Activated T-cell treated with anti-CD3 and anti-CD28 coated beads, Interleukin-2, amount 50 U/mL, for 24 hours (primary cell): ENCODE data around the gene HCN3.
"Not testable (repeated sequence)": the region's sequence is repeated elsewhere in the genome, so short reads cannot be mapped to it uniquely, and the experiment has no call there.

ENCODE experiments used
- DNase-seq: peaks from one replicate; pipeline ENCODE4 v3.0.0-alpha.2; 2020
- H3K27ac Mint-ChIP-seq: 2 replicates; pipeline ENCODE4 v1.8.0; 2020; ENCODE audit warnings: mild to moderate bottlenecking, mixed read lengths
- H3K27me3 Mint-ChIP-seq: 2 replicates; pipeline ENCODE4 v1.8.0; 2020; ENCODE audit warnings: mixed read lengths
- H3K36me3 Mint-ChIP-seq: 2 replicates; pipeline ENCODE4 v1.8.0; 2020; ENCODE audit warnings: low read depth, mixed read lengths
- H3K4me1 Mint-ChIP-seq: 2 replicates; pipeline ENCODE4 v1.8.0; 2020; ENCODE audit warnings: low read depth, mixed read lengths
- H3K4me3 Mint-ChIP-seq: 2 replicates; pipeline ENCODE4 v1.8.0; 2020; ENCODE audit warnings: mild to moderate bottlenecking, moderate library complexity, mixed read lengths
- H3K9me3 Mint-ChIP-seq: 2 replicates; pipeline ENCODE4 v1.8.0; 2020; ENCODE audit warnings: mixed read lengths

HCN3 gene

DNA sequence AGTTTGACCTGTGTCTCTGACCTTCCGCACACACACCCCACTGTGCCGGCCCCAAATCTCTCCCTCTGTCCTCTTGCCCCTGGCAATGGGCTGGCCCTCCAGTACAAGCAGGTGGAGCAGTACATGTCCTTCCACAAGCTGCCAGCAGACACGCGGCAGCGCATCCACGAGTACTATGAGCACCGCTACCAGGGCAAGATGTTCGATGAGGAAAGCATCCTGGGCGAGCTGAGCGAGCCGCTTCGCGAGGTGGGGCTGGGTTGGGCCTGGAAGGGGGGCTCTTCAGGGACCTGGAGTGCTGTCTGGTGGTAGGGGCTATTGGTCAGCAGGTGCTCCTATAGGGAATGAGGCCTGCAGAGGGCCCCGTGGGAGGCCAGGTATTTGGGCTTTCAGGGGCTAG is 7.8 kb downstream of the HCN3 start:
- Mint-ChIP-seq H3K9me3 (no peaks in the 10 kb centered on the region), H3K27me3 (peaks cover 1% of the 10 kb centered on the region), H3K4me1 (no peaks in the 10 kb centered on the region), H3K27ac (no peak overlapping the region), H3K36me3 (peaks cover 3% of the 10 kb centered on the region), H3K4me3 (no peak overlapping the region)
- DNase-seq, result no peak

DNA sequence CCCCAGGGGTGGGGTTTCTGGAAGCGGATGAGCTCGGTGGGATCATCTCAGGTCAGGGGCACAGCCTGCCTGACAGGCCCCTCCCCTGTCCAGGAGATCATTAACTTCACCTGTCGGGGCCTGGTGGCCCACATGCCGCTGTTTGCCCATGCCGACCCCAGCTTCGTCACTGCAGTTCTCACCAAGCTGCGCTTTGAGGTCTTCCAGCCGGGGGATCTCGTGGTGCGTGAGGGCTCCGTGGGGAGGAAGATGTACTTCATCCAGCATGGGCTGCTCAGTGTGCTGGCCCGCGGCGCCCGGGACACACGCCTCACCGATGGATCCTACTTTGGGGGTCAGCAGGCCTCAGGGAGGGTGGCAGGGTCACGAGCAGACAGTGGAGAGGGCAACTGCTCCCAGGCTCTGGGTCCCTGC is 8.4 kb downstream of the HCN3 start:
- Mint-ChIP-seq H3K27me3 (peaks cover 5% of the 10 kb centered on the region), H3K4me1 (no peaks in the 10 kb centered on the region), H3K36me3 (peaks cover 3% of the 10 kb centered on the region), H3K9me3 (no peaks in the 10 kb centered on the region), H3K27ac (no peak overlapping the region), H3K4me3 (no peak overlapping the region)
- no peak for DNase-seq

- no peak for DNase-seq
These were observed 9.3 kb downstream of the HCN3 start for GRCh38 chr1:155286544-155286943.

DNA sequence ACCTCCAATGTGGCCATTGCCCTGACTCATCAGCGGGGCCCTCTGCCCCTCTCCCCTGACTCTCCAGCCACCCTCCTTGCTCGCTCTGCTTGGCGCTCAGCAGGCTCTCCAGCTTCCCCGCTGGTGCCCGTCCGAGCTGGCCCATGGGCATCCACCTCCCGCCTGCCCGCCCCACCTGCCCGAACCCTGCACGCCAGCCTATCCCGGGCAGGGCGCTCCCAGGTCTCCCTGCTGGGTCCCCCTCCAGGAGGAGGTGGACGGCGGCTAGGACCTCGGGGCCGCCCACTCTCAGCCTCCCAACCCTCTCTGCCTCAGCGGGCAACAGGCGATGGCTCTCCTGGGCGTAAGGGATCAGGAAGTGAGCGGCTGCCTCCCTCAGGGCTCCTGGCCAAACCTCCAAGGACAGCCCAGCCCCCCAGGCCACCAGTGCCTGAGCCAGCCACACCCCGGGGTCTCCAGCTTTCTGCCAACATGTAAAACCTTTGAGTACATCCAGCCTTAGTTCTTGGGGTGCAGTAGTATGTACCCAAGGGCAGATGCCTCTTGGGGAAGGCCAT is 10.8 kb downstream of the HCN3 start:
- Mint-ChIP-seq H3K27me3 (peaks cover 5% of the 10 kb centered on the region), H3K4me3 (no peak overlapping the region), H3K36me3 (peaks cover 3% of the 10 kb centered on the region), H3K27ac (no peak overlapping the region), H3K9me3 (no peaks in the 10 kb centered on the region), H3K4me1 (no peaks in the 10 kb centered on the region)
- DNase-seq, result no peak

More at GRCh38 chr1:155286544-155286943, 9.3 kb downstream of the HCN3 start:
- no peaks in the 10 kb centered on the region for H3K9me3 Mint-ChIP-seq
- H3K4me1 Mint-ChIP-seq, result no peaks in the 10 kb centered on the region
- no peak overlapping the region for H3K4me3 Mint-ChIP-seq
- H3K27me3 Mint-ChIP-seq, result peaks cover 5% of the 10 kb centered on the region
- peaks cover 3% of the 10 kb centered on the region for H3K36me3 Mint-ChIP-seq
- no peak overlapping the region for H3K27ac Mint-ChIP-seq

DNA sequence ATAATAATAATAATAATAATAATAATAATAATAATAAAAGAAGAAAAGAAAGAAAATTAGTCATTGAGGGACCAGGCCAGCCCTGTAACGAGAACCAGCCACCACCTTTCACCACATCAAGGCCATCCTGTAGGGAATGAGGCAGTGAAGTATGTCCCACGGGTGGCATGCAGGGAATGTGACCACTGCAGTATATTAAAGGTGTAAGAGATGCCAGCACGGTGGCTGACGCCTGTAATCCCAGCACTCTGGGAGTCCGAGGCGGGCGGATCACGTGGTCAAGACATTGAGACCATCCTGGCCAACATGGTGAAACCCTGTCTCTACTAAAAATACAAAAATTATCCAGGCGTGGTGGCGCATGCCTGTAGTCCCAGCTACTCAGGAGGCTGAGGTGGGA is 13.7 kb downstream of the HCN3 start:
- not testable (repeated sequence) for H3K4me1 Mint-ChIP-seq, H3K27ac Mint-ChIP-seq, H3K4me3 Mint-ChIP-seq, DNase-seq, H3K9me3 Mint-ChIP-seq, H3K36me3 Mint-ChIP-seq
- peaks cover 28% of the 10 kb centered on the region for H3K27me3 Mint-ChIP-seq

DNA sequence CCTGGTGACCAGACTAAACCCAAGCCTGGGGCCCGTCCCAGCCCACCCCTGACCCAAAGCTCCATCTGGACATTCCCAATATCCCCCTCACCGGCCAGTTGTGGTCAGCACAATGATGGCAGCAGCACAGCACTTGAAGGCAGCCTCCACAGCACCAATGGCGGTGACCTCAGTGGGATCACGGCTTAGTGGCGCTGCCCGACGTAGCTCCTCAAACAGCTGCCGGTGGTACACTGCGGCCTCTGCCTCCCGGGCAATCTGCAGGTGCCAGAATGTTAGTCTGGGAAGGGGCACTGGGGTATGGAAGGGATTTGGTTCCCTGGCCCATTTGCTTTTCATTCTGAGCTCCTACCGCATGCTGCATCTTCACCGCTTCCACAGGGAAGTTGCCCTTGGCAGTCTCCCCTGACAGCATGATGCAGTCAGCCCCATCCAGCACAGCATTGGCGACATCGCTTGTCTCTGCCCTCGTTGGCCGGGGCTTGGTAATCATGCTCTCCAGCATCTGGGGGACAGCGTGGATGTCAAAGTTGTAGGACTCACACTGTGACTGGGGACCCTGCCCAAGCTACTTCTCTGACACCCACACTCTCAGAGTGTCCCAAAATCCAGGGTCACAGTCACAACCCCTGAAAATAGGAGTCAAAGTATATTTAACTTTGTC is 16.0 kb downstream of the HCN3 start:
- Mint-ChIP-seq H3K4me3 (no peak overlapping the region), H3K4me1 (peaks cover 7% of the 10 kb centered on the region), H3K9me3 (no peaks in the 10 kb centered on the region), H3K27ac (no peak overlapping the region), H3K27me3 (peaks cover 47% of the 10 kb centered on the region), H3K36me3 (no peaks in the 10 kb centered on the region)
- no peak for DNase-seq

DNA sequence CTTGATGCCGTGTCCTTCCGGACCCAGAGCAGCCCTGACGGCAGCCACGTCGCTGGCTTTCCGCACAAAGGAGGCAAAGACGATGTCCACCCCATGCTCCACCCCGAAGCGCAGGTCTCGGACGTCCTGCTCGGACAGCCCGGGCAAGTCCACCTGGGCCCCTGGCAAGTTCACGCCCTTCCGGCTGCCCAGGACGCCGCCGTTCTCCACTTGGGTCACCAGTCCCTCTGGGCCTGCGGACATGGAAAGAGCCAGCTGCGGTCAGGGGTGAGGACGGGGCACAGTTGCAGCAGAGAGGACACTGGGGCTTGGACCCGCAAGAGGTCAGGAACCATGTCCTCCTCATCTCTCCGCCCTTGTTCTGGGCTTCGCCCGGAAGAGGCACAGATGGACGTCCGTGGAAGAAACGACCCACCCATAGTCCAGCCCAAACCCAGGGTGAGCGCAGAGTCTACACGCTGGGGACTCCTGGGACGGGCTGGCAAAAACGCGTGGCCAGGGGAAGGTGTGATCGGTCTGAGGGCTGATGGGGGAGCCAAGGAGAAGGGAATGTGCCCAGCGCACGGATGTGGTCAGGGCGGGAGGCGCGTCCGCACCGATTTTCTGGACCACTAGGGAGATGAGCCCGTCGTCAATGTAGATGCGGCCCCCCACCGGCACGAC is 17.4 kb downstream of the HCN3 start:
- H3K36me3 Mint-ChIP-seq, result no peaks in the 10 kb centered on the region
- no peaks in the 10 kb centered on the region for H3K9me3 Mint-ChIP-seq
- H3K4me3 Mint-ChIP-seq, result no peak overlapping the region
- H3K4me1 Mint-ChIP-seq, result peaks cover 7% of the 10 kb centered on the region
- H3K27ac Mint-ChIP-seq, result no peak overlapping the region
- H3K27me3 Mint-ChIP-seq, result peaks cover 47% of the 10 kb centered on the region
- no peak for DNase-seq

- no peaks in the 10 kb centered on the region for H3K9me3 Mint-ChIP-seq
- peaks cover 7% of the 10 kb centered on the region for H3K4me1 Mint-ChIP-seq
- H3K4me3 Mint-ChIP-seq, result no peak overlapping the region
- H3K27ac Mint-ChIP-seq, result no peak overlapping the region
- H3K36me3 Mint-ChIP-seq, result no peaks in the 10 kb centered on the region
- no peak for DNase-seq
- peaks cover 43% of the 10 kb centered on the region for H3K27me3 Mint-ChIP-seq
These were observed 18.1 kb downstream of the HCN3 start for GRCh38 chr1:155295183-155295941.

DNA sequence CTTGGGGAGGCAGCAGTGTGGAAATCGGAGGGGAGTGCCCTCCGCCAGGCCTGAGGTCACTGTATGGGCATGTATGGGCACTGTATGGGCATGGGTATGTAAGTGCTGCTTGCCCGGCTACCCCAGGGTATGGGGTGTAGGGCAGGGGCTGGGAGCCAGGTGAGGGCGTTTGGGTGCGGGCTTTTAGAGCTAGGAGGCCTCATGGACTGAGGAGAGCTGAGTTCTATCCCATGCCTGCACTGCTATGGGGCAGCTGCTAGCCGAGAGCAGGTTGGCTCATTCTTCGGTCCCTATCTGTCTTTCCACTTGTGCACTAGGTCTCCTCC is 18.6 kb downstream of the HCN3 start:
- Mint-ChIP-seq H3K27me3 (peaks cover 42% of the 10 kb centered on the region), H3K4me3 (no peak overlapping the region), H3K36me3 (no peaks in the 10 kb centered on the region), H3K4me1 (peaks cover 7% of the 10 kb centered on the region), H3K27ac (no peak overlapping the region), H3K9me3 (no peaks in the 10 kb centered on the region)
- no peak for DNase-seq

GRCh38 chr1:155296661-155297060 is 19.4 kb downstream of the HCN3 start:
- peaks cover 7% of the 10 kb centered on the region for H3K4me1 Mint-ChIP-seq
- no peak overlapping the region for H3K4me3 Mint-ChIP-seq
- no peaks in the 10 kb centered on the region for H3K36me3 Mint-ChIP-seq
- H3K27ac Mint-ChIP-seq, result no peak overlapping the region
- no peaks in the 10 kb centered on the region for H3K9me3 Mint-ChIP-seq
- peaks cover 42% of the 10 kb centered on the region for H3K27me3 Mint-ChIP-seq
- DNase-seq, result no peak

DNA sequence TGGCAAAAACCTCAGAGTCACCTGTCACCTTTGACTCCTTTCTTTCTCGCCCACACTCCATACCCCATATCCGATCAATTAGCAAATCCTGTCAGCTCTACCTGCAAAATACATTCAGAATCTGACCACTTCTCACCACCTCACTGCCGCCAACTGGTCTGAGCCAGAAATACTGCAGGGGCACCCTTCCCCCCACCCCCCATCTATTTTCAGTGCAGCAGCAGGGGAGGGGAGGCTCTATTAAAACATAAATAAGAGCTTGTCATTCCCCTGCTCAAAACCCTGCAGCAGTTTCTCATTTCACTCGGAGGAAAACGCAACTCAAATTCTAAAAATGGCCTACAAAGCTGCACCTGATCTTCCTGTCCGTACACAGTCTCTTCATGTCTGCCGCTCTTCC is 20.1 kb downstream of the HCN3 start:
- DNase-seq, result no peak
- Mint-ChIP-seq H3K27me3 (peaks cover 42% of the 10 kb centered on the region), H3K36me3 (no peaks in the 10 kb centered on the region), H3K27ac (no peak overlapping the region), H3K9me3 (no peaks in the 10 kb centered on the region), H3K4me3 (no peak overlapping the region), H3K4me1 (peaks cover 7% of the 10 kb centered on the region)

DNA sequence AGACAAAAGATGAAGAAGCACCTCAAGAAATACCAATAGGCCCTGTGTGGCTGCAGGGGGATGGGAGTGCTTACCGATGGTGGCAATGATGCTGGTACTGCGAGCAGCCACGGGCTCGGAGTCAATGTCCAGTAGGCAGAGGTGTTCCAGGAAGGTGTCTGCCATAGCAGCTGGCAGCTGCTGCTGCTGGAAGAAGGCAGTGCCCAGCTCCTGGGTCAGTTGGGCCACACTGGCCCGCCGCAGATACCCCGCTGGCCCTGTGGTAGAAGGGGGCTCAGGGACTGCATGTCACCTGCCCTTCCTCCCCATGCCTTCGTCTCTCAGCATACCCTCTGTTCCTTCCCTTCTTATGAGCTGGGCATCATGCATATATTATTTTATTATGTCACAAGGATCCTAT is 22.8 kb downstream of the HCN3 start:
- DNase-seq, result no peak
- no peaks in the 10 kb centered on the region for H3K9me3 Mint-ChIP-seq
- no peak overlapping the region for H3K27ac Mint-ChIP-seq
- H3K27me3 Mint-ChIP-seq, result peaks cover 25% of the 10 kb centered on the region
- no peak overlapping the region for H3K4me3 Mint-ChIP-seq
- H3K4me1 Mint-ChIP-seq, result no peaks in the 10 kb centered on the region
- H3K36me3 Mint-ChIP-seq, result no peaks in the 10 kb centered on the region

DNA sequence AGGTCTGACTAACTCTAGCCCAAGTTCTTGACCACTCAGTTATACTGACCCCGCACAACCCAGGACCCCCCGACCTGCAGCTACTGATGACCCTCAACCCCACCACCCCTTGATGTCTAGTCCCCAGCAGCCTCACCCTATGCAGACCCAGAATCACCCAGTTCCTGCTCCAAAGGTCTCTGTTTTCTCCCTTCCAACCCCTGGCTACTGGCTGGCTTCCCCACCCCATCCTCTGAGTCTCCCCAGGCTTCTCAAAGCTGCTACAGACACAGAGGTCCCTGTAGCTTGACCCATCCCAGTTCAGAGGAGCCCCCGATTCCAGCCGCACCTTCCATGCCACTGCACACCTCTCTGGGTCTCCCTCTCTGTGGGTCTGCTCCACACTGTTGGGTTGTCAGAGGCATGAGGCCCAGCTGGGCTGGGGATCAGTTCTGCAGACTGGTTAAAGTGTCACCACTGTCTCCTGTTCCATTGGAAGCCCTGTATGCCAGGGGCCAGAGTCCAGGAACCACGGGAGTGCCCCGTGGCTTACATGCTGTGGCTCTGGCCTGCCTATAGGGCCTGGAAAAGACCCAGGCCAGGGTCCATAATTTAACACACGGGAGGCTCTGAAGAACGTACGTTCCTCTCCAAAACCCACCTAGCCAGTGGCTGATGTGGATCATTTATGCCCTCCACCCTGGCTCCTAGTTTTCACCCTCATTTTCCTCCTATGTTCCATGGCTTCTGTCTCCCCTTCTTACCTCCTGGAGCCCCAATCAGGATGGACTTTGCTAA is 23.5 kb downstream of the HCN3 start:
- Mint-ChIP-seq H3K4me3 (no peak overlapping the region), H3K36me3 (no peaks in the 10 kb centered on the region), H3K27me3 (peaks cover 21% of the 10 kb centered on the region), H3K27ac (peak overlapping the region; percentile 15), H3K9me3 (no peaks in the 10 kb centered on the region), H3K4me1 (no peaks in the 10 kb centered on the region)
- DNase-seq, result no peak

DNA sequence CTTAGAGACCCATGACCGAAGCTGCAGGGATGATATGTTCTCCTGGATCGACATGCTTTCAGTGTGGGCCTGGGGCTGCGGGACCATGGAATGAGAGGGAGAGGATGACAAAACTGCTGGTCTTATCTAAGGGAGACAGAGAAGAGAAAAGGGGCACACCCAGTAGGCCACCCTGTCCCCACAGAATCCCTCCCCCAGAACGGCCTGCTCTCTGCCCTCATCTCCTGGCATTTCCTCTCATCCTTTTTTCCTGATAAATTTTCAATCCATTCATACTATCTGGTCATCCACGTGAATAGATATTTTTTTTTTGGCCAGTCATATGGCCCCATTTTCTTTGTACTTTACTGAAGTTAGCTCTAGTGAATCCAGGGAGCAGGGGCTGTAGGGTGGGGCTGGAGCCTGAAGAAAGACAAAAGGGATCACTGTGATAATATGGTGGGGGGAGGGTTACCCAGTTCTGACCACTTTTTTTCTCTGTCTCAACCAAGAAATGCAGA is 24.1 kb downstream of the HCN3 start, which contains the start of gene PKLR:
Gene PKLR (minus strand): TSS at position 97 of the 500 bp plus-strand sequence. CDS start 43 bp downstream, at position 54.
- Mint-ChIP-seq H3K36me3 (no peaks in the 10 kb centered on the region), H3K4me1 (no peaks in the 10 kb centered on the region), H3K9me3 (no peaks in the 10 kb centered on the region), H3K4me3 (no peak within 1 kb of the TSS), H3K27ac (peak within 1 kb of the TSS; percentile 15), H3K27me3 (peaks cover 15% of the 10 kb centered on the region)
- no peak for DNase-seq
